Activated naive CD8-positive, alpha-beta T cell (primary cell): ENCODE results near the gene SLC44A4.
"Not testable (repeated sequence)": the region's sequence is repeated elsewhere in the genome, so short reads cannot be mapped to it uniquely, and the experiment has no call there.

Experiments
- H3K27ac Mint-ChIP-seq: one replicate; pipeline ENCODE4 v1.8.0; 2021; ENCODE audit warnings: mixed read lengths
- H3K27me3 Mint-ChIP-seq: one replicate; pipeline ENCODE4 v1.8.0; 2021; ENCODE audit warnings: mixed read lengths
- H3K36me3 Mint-ChIP-seq: one replicate; pipeline ENCODE4 v1.8.0; 2021; ENCODE audit warnings: mixed read lengths
- H3K4me1 Mint-ChIP-seq: one replicate; pipeline ENCODE4 v1.8.0; 2021; ENCODE audit warnings: low read depth, mixed read lengths
- H3K4me3 Mint-ChIP-seq: one replicate; pipeline ENCODE4 v1.8.0; 2021; ENCODE audit warnings: mild to moderate bottlenecking, mixed read lengths
- H3K9me3 Mint-ChIP-seq: one replicate; pipeline ENCODE4 v1.8.0; 2021; ENCODE audit warnings: low read depth, mixed read lengths

SLC44A4 gene

DNA sequence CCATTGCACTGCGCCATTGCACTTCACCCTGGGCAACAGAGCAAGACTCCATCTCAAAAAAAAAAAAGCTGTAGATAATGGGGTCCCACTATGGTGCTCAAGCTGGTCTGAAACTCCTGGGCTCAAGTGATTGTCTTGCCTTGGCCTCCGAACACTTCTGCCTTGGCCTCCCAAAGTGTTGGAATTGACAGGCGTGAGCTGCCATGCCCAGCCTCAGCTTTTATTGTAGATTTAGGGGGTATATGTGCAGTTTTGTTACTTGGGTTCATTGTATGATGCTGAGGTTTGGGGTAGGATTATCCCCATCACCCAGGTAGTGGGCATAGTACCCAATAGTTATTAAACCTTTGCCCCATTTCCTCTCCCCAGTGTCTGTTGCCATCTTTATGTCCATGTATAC, 39.8 kb downstream of the SLC44A4 start:
- Mint-ChIP-seq H3K36me3 (peaks cover 31% of the 10 kb centered on the region), H3K27me3 (no peaks in the 10 kb centered on the region), H3K4me3 (peak overlapping the region; percentile 92), H3K9me3 (no peaks in the 10 kb centered on the region), H3K27ac (peak overlapping the region; percentile 77), H3K4me1 (peaks cover 19% of the 10 kb centered on the region)

DNA sequence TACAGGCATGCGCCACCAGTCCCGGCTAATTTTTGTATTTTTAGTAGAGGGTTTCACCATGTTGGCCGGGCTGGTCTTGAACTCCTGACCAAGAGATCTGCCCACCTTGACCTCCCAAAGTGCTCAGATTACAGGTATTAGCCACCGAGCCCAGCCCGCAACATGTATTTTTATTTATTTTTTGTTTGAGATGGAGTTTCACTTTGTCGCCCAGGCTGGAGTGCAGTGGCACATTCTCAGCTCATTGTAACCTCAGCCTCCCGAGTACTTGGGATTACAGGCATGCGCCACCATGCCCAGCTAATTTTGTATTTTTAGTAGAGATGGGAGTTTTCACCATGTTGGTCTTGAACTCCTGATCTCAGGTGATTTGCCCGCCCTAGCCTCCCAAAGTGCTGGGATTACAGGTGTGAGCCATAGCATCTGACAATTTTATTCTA, 40.7 kb downstream of the SLC44A4 start:
- peaks cover 21% of the 10 kb centered on the region for H3K4me1 Mint-ChIP-seq
- H3K27me3 Mint-ChIP-seq, H3K9me3 Mint-ChIP-seq: not testable (repeated sequence)
- H3K36me3 Mint-ChIP-seq = peaks cover 31% of the 10 kb centered on the region
- H3K27ac Mint-ChIP-seq = peak overlapping the region; percentile 99
- H3K4me3 Mint-ChIP-seq = peak overlapping the region; percentile 92

DNA sequence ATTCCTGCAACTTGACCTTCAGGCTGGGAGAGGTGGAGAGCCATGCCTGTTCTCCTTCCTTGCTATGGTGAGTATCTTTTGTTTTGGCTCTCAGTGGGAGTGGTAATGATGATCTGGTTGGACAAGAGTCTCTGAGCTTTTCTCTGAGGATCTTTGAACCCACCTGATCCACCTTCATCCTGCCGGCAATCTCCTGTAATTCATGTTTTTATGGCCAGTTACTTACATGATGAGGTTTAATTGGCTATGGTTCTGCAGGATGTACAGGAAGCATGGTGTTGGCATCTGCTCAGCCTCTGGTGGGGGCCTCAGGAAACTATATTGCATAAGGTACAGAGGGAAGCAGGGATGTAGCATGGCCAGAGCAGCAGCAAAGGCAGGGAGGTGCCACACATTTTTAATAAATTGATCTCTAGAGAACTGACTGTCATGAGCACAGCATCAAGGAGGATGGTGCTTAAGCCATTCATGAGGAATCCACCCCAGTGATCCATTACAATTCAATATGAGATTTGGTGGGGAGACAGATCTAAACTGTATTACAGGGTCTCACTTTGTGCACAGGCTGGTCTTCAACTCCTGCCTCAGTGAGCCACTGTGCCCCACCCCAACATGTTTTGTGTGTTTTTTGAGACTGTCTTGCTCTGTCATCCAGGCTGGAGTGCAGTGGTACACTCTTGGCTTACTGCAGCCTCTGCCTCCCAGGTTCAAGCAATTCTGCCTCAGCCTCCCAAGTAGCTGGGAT, 41.3 kb downstream of the SLC44A4 start:
- H3K27me3 Mint-ChIP-seq = no peaks in the 10 kb centered on the region
- H3K4me1 Mint-ChIP-seq = peaks cover 23% of the 10 kb centered on the region
- H3K27ac Mint-ChIP-seq = peak overlapping the region; percentile 99
- peaks cover 31% of the 10 kb centered on the region for H3K36me3 Mint-ChIP-seq
- H3K4me3 Mint-ChIP-seq = peak overlapping the region; percentile 92
- no peaks in the 10 kb centered on the region for H3K9me3 Mint-ChIP-seq

DNA sequence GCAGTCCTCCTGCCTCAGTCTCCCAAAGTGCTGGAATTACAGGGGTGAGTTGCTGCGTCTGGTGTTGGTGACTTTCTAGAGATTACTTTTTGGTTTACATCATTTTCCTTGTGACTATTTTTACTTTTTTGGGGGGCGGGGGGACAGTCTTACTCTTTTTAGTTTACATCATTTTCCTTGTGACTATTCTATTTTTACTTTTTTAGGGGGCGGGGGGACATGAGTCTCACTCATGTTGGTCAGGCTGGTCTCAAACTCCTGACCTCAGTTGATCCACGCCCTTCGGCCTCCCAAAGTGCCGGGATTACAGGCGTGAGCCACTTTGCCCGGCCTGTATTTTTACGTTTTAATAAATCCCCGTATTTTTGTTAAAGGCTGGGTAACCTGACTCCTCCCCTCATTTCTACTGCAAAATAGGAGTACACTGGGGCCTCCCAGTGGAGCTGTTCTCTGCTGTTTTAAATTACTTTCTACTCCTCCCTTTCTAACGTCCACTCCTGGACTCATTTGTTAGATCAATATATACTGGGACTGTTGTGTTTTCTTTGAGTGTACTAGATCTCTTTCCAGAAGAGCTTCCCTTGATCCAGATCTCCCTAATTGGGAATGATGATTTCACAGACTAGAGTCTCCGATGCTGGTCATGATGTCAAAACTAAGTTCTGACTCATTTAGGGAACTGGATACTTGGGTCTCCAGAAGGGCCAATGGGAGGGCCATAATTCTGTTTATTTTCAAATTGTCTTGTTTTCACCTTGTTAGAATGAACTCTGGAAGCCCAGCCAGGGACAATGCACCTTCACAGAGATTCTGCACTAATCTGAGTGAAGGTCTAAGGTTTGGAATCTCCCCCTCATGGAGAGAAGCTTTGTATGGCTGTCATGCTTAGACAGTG, 42.1 kb downstream of the SLC44A4 start:
- Mint-ChIP-seq H3K27me3 (no peaks in the 10 kb centered on the region), H3K27ac (peak overlapping the region; percentile 99), H3K4me3 (peak overlapping the region; percentile 92), H3K36me3 (peaks cover 31% of the 10 kb centered on the region), H3K9me3 (no peaks in the 10 kb centered on the region), H3K4me1 (peaks cover 23% of the 10 kb centered on the region)

DNA sequence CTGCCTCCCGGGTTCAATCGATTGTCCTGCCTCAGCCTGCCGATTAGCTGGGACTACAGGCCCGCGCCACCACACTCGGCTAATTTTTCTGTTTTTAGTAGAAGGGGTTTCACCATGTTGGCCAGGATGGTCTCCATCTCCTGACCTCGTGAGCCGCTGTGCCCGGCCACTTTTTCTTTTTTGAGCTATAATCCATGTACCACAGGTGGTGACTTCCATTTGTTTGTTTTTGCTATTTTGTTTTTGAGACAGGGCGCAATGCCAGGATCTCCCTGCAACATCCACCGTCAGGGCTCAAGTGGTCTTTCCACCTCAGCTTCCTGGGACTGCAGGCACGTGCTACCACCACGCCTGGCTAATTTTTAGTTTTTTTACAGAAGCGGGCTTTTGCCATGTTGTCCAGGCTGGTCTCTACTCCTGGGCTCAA, 42.7 kb downstream of the SLC44A4 start:
- Mint-ChIP-seq H3K36me3 (peaks cover 31% of the 10 kb centered on the region), H3K4me3 (peak overlapping the region; percentile 92), H3K27ac (peak overlapping the region; percentile 99), H3K4me1 (peaks cover 23% of the 10 kb centered on the region), H3K27me3 (no peaks in the 10 kb centered on the region), H3K9me3 (no peaks in the 10 kb centered on the region)

DNA sequence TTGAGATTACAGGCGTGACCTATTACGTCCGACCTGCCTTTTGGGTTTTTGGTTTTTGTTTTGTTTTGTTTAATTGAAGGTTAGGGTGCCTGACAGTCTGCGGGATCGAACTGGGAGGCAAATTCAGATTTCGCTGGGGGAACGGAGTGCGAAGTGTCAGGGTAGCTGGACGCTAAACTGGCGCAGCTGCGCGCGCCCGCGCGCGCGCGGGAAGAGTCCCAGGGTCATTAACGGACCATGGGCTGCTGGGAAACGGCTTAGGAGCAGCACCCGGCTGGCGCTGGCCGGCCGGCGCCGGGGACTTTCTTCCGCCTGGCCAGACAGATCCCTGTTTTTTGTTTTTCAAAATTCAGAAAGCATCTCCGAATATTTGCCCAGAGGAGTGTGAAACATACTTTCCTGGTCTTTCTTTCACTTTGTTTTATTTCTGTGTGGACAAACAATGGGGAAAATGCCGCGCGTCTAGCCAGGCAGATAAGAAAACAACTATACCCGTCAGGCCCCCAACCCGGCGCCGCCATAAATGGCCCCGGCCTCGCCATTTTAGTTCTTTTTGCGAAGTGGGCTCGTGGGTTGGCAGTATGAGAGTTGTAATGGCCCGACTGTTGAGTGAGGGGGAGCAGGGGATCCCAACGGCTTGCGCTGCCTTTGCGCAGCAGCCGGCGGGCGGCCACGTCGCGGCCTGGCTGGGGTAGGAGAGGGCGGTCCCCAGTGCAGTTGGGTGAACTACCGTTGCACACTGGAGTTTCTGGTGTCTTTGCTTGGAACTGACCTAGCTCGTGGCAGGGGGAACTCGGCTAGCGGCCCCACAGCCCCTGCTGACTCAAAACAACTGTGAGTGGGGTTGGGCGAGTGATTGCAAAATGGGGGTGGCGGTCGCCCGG, 44.2 kb downstream of the SLC44A4 start:
- Mint-ChIP-seq H3K27ac (peak overlapping the region; percentile 99), H3K4me1 (peaks cover 28% of the 10 kb centered on the region), H3K27me3 (no peaks in the 10 kb centered on the region), H3K9me3 (no peaks in the 10 kb centered on the region), H3K36me3 (peaks cover 28% of the 10 kb centered on the region), H3K4me3 (peak overlapping the region; percentile 92)

DNA sequence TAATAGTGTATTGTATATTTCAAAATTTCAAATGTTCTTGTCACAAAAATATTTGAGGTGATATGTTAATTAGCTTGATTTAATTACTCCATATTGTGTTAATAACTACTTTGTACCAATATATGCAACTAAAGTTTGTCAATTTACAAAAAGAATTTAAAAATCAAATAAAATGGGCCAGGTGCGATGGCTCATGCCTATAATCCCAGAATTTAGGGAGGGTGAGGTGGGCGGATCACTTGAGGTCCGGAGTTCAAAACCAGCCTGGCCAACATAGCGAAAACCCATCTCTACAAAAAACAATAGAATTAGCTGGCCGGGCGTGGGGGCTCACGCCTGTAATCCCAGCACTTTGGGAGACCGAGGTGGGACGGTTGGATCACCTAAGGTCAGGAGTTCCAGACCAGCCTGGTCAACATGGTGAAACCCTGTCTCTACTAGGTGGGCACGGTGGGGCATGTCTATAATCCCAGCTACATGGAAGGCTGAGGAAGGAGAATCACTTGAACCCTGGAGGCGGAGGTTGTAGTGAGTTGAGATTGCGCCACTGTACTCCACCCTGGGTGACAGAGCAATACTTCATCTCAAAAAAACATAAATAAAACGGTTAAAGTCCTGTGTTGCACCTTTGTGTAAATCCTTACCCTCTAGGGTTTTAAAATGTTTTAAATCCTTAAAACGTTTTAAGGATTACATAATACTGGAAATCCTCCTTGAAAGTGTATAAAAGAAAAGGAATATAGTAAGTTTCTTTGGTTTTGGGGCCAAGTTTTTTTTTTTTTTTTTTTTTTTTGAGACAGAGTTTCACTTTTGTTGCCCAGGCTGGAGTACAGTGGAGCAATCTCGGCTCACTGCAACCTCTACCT, 47.2 kb downstream of the SLC44A4 start:
- Mint-ChIP-seq H3K36me3 (peaks cover 11% of the 10 kb centered on the region), H3K9me3 (no peaks in the 10 kb centered on the region), H3K4me1 (peaks cover 18% of the 10 kb centered on the region), H3K27me3 (no peaks in the 10 kb centered on the region), H3K4me3 (peak overlapping the region; percentile 96), H3K27ac (no peak overlapping the region)

DNA sequence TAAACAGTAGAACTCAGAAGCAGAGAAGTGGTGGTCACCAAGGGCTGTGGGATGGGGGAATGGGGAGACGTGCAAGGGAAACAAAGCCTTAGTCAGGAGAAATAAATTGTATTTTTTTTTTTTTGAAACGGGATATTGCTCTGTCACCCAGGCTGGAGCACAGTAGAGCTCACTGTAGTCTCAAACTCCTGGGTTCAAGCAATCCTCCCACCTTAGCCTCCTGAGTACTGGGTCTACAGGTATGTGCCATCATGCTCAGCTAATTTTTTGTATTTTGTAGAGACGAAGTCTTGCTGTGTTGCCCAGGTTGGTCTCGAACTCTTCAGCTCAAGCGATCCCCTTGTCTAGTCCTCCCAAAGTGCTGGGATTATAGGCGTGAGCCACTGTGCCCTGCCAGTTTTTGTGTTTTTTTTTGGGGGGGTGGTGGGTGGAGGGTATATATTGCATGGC, 47.9 kb downstream of the SLC44A4 start:
- no peaks in the 10 kb centered on the region for H3K9me3 Mint-ChIP-seq
- no peaks in the 10 kb centered on the region for H3K27me3 Mint-ChIP-seq
- peaks cover 22% of the 10 kb centered on the region for H3K4me1 Mint-ChIP-seq
- H3K27ac Mint-ChIP-seq = peak overlapping the region; percentile 73
- peaks cover 5% of the 10 kb centered on the region for H3K36me3 Mint-ChIP-seq
- peak overlapping the region; percentile 96 for H3K4me3 Mint-ChIP-seq

DNA sequence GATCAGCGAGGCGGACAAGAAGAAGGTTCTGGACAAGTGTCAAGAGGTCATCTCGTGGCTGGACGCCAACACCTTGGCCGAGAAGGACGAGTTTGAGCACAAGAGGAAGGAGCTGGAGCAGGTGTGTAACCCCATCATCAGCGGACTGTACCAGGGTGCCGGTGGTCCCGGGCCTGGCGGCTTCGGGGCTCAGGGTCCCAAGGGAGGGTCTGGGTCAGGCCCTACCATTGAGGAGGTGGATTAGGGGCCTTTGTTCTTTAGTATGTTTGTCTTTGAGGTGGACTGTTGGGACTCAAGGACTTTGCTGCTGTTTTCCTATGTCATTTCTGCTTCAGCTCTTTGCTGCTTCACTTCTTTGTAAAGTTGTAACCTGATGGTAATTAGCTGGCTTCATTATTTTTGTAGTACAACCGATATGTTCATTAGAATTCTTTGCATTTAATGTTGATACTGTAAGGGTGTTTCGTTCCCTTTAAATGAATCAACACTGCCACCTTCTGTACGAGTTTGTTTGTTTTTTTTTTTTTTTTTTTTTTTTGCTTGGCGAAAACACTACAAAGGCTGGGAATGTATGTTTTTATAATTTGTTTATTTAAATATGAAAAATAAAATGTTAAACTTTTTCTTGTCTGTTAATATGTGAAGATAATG, 49.0 kb downstream of the SLC44A4 start:
- Mint-ChIP-seq H3K4me3 (peak overlapping the region; percentile 96), H3K27me3 (no peaks in the 10 kb centered on the region), H3K4me1 (peaks cover 29% of the 10 kb centered on the region), H3K9me3 (no peaks in the 10 kb centered on the region), H3K27ac (peak overlapping the region; percentile 67), H3K36me3 (no peaks in the 10 kb centered on the region)

DNA sequence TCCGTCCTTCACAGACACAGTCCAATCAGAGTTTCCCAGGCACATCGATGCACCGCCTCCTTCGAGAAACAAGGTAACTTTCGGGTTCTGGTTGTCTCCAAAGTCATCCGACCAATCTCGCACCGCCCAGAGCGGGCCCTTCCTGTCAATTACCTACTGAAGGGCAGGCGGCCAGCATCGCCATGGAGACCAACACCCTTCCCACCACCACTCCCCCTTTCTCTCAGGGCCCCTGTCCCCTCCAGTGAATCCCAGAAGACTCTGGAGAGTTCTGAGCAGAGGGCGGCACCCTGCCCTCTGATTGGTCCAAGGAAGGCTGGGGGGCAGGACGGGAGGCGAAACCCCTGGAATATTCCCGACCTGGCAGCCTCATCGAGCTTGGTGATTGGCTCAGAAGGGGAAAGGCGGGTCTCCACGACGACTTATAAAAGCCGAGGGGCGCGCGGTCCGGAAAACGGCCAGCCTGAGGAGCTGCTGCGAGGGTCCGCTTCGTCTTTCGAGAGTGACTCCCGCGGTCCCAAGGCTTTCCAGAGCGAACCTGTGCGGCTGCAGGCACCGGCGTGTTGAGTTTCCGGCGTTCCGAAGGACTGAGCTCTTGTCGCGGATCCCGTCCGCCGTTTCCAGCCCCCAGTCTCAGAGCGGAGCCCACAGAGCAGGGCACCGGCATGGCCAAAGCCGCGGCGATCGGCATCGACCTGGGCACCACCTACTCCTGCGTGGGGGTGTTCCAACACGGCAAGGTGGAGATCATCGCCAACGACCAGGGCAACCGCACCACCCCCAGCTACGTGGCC, 51.3 kb downstream of the SLC44A4 start, which contains the start of gene HSPA1B:
TSS of gene HSPA1B (plus strand) at position 453 of the 794 bp plus-strand sequence. CDS start at position 666, 213 bp downstream.
- no peaks in the 10 kb centered on the region for H3K27me3 Mint-ChIP-seq
- H3K27ac Mint-ChIP-seq = peak within 1 kb of the TSS; percentile 98
- H3K9me3 Mint-ChIP-seq = no peaks in the 10 kb centered on the region
- peaks cover 34% of the 10 kb centered on the region for H3K4me1 Mint-ChIP-seq
- H3K4me3 Mint-ChIP-seq = peak within 1 kb of the TSS; percentile 94
- no peaks in the 10 kb centered on the region for H3K36me3 Mint-ChIP-seq

DNA sequence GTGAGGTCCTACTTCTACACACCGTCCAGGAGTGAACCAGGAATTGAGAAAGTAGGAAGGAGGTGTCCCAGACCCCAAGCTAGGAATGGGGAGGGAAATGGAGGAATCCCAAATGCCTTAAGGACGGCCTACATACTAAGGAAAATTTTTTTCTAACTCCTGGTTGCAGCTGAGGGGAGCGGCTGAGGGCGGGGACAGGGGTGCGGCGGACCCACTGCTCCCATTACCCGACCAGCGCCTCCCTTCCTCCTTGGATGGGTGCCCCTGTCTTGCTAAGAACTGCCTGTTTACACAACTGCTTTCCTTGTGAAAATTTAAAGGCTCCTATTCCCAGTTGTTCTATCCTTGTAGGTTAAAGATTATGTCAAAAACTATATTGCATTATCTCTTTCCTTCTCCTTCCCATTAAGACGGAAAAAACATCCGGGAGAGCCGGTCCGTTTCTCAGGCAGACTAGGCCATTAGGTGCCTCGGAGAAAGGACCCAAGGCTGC, 52.0 kb downstream of the SLC44A4 start:
- no peaks in the 10 kb centered on the region for H3K9me3 Mint-ChIP-seq

DNA sequence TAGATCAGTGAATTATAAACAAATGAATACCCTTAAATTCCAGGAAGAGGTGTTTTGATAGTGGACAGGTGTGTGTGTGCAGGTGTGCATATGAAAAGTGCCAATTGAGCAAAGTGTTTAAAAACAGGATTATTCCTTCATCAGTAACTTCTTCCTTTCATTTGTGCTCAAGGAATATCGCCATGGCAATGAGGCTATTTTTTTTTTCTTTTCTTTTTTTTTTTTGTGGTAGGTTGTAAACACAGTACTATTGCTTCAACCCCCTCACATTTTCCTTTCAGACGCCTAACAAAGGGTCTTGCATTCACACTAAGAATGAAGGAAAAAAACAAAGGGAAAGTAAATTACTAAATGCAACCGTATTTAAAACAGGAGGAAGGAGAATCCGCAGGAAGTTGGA, 53.2 kb downstream of the SLC44A4 start:
- H3K27ac Mint-ChIP-seq = peak overlapping the region; percentile 66
- H3K27me3 Mint-ChIP-seq = no peaks in the 10 kb centered on the region
- H3K4me1 Mint-ChIP-seq = peaks cover 46% of the 10 kb centered on the region
- H3K36me3 Mint-ChIP-seq = no peaks in the 10 kb centered on the region
- no peaks in the 10 kb centered on the region for H3K9me3 Mint-ChIP-seq
- H3K4me3 Mint-ChIP-seq = peak overlapping the region; percentile 94

More for the DNA sequence above, 52.0 kb downstream of the SLC44A4 start:
- peak overlapping the region; percentile 94 for H3K4me3 Mint-ChIP-seq
- H3K36me3 Mint-ChIP-seq = no peaks in the 10 kb centered on the region
- peaks cover 40% of the 10 kb centered on the region for H3K4me1 Mint-ChIP-seq
- no peaks in the 10 kb centered on the region for H3K27me3 Mint-ChIP-seq
- peak overlapping the region; percentile 98 for H3K27ac Mint-ChIP-seq
